B cell (primary cell): ENCODE results near the gene MEIS2. TPM values are rescaled to one million over a fixed set of nuclear protein-coding genes. Genes with fewer than 3 reads are reported as not detected.

ENCODE experiments used
- ATAC-seq: fragments of 200-7000 bp; cut with Tn5 transposase; one replicate; pipeline ENCODE4 v1.10.0; 2021; ENCODE audit warnings: low read depth, mild to moderate bottlenecking, moderate number of reproducible peaks, moderate library complexity
- CTCF ChIA-PET: fragments of 350-600 bp; sonication (Branson Sonifier 250); formaldehyde crosslinking; loops from one replicate; lab custom pipeline; 2021; ENCODE audit warnings: antibody characterized with exemption, inconsistent platforms; lab: Charles Lee
- POLR2A ChIA-PET: fragments of 350-600 bp; sonication (Branson Sonifier 250); formaldehyde crosslinking; loops from one replicate; lab custom pipeline; 2021; ENCODE audit warnings: antibody characterized with exemption; lab: Charles Lee
- DNase-seq: peaks from one replicate; pipeline ENCODE4 v3.0.0; 2013
- H2AFZ ChIP-seq: 2 replicates; pipeline ENCODE4 v1.6.1; 2012; ENCODE audit warnings: mild to moderate bottlenecking, low read depth, low read length; ENCODE audit not compliant: insufficient read depth, poor library complexity, severe bottlenecking
- H3K27ac ChIP-seq, 2 donors: 1 replicate in 1 of 2; 2 replicates in 1 of 2; pipeline ENCODE4 v1.5.1; 2012 to 2013; ENCODE audit warnings: low read length in 2 of 2, mild to moderate bottlenecking in 2 of 2, moderate library complexity in 1 of 2
- H3K27me3 ChIP-seq, 4 experiments: fragments of 200-600 bp in 1 of 4; sonication (generic) in 1 of 4; replicated peaks in 1 of 4; 1 replicate in 2 of 4; 2 replicates in 2 of 4; pipeline versions ENCODE4 v1.6.1 to v1.7.0; 2013 to 2016; ENCODE audit warnings: low read length in 3 of 4, mild to moderate bottlenecking in 2 of 4, mixed read lengths in 1 of 4, moderate library complexity in 1 of 4; ENCODE audit not compliant: insufficient read depth in 4 of 4, control insufficient read depth in 3 of 4; ENCODE audit errors: control extremely low read depth in 1 of 4
- H3K36me3 ChIP-seq, 2 experiments: replicated peaks in 1 of 2; 1 replicate in 1 of 2; 2 replicates in 1 of 2; pipeline versions ENCODE4 v1.6.1 to v1.7.1; 2013; ENCODE audit warnings: low read length in 1 of 2; ENCODE audit not compliant: insufficient read depth in 2 of 2, control insufficient read depth in 1 of 2; ENCODE audit errors: control extremely low read depth in 1 of 2, extremely low read depth in 1 of 2
- H3K4me1 ChIP-seq, 2 donors: fragments of 200-600 bp in 1 of 2; sonication (generic) in 1 of 2; 1 replicate in 1 of 2; 2 replicates in 1 of 2; pipeline versions ENCODE4 v1.5.1 to v1.6.1; 2013 to 2017; ENCODE audit warnings: low read length in 2 of 2; ENCODE audit not compliant: control insufficient read depth in 2 of 2, insufficient read depth in 2 of 2
- H3K4me2 ChIP-seq: replicated peaks from 2 replicates; pipeline ENCODE3; 2012; ENCODE audit warnings: mild to moderate bottlenecking, low read depth, low read length; ENCODE audit not compliant: poor library complexity, severe bottlenecking
- H3K4me3 ChIP-seq, 5 experiments: fragments of 200-600 bp in 1 of 5; sonication (generic) in 1 of 5; 1 replicate in 3 of 5; 2 replicates in 2 of 5; pipeline versions ENCODE4 v1.5.1 to v1.7.0; 2011 to 2016; ENCODE audit warnings: low read length in 4 of 5, mild to moderate bottlenecking in 4 of 5, low read depth in 2 of 5, control low read depth in 1 of 5, moderate library complexity in 1 of 5; ENCODE audit not compliant: insufficient read depth in 1 of 5; ENCODE audit errors: control extremely low read depth in 1 of 5, extremely low read depth in 1 of 5
- H3K79me2 ChIP-seq: fragments of 200-600 bp; sonication (generic); one replicate; pipeline ENCODE4 v1.6.0; 2016; ENCODE audit warnings: low read length; ENCODE audit not compliant: control insufficient read depth, insufficient read depth
- H3K9ac ChIP-seq: fragments of 200-600 bp; sonication (generic); 2 replicates; pipeline ENCODE4 v1.6.1; 2017; ENCODE audit warnings: mild to moderate bottlenecking, low read length, moderate library complexity
- H3K9me3 ChIP-seq, 3 donors: one replicate each; pipeline versions ENCODE4 v1.6.1 to v1.7.1; 2013; ENCODE audit warnings: low read length in 2 of 3; ENCODE audit not compliant: control insufficient read depth in 2 of 3, insufficient read depth in 1 of 3; ENCODE audit errors: control extremely low read depth in 1 of 3
- H4K20me1 ChIP-seq: 2 replicates; pipeline ENCODE4 v1.6.0; 2012; ENCODE audit warnings: mild to moderate bottlenecking, low read length; ENCODE audit not compliant: insufficient read depth, control insufficient read depth, poor library complexity, severe bottlenecking
- H3K27ac Mint-ChIP-seq: one replicate; pipeline ENCODE4 v1.8.0; 2021; ENCODE audit warnings: mixed read lengths
- H3K27me3 Mint-ChIP-seq: one replicate; pipeline ENCODE4 v1.8.0; 2021; ENCODE audit warnings: mixed read lengths
- H3K4me1 Mint-ChIP-seq: one replicate; pipeline ENCODE4 v1.8.0; 2021; ENCODE audit warnings: mixed read lengths
- H3K4me3 Mint-ChIP-seq: one replicate; pipeline ENCODE4 v1.8.0; 2021; ENCODE audit warnings: mixed read lengths
- H3K9me3 Mint-ChIP-seq: one replicate; pipeline ENCODE4 v1.8.0; 2022; ENCODE audit warnings: mixed read lengths; ENCODE audit not compliant: insufficient read depth
- CTCF ChIP-seq: fragments of 200-600 bp; IDR thresholded peaks from one replicate; pipeline ENCODE4 v1.8.0; 2022; ENCODE audit warnings: antibody characterized with exemption, mild to moderate bottlenecking
- EZH2 ChIP-seq: IDR thresholded peaks from 2 replicates; pipeline ENCODE4 v1.6.1; 2012; ENCODE audit warnings: borderline replicate concordance, low read depth, mild to moderate bottlenecking, moderate library complexity, low read length; ENCODE audit not compliant: insufficient read depth, poor library complexity, severe bottlenecking
- whole genome bisulfite sequencing: methylation state at CpG from one replicate; pipeline ENCODE4 v1.1.5; 2013; ENCODE audit warnings: missing lambda C conversion rate; ENCODE audit not compliant: insufficient coverage; 5-methylcytosine and 5-hydroxymethylcytosine counted together
- intact Hi-C: fragments of 100-400 bp; cut with micrococcal nuclease; formaldehyde crosslinking; loops from one replicate; pipeline ENCODE4 v1.10.0; 2022
- polyA plus RNA-seq: library from polyadenylated mRNA; depleted of rRNA; stranded (reverse); fragments of >200 nt; gene quantifications from 2 replicates; pipeline ENCODE4 v1.2.3, GENCODE V29; 2012
- total RNA-seq, 2 donors: library from RNA; stranded (reverse); fragments of 120-200 nt in 1 of 2; gene quantifications; 1 replicate in 1 of 2; 2 replicates in 1 of 2; pipeline versions ENCODE4 v1.2.3 to v1.2.4, GENCODE V29; 2013 to 2022

MEIS2 gene
- total and polyA plus RNA-seq, 2 donors (not counting 1 experiment from before 2014, with no cell fraction given): 0.22 TPM; not detected in 1

- CTCF ChIA-PET: no interaction called here
- no peak overlapping the region for H3K27ac ChIP-seq
- no peak overlapping the region for H3K4me3 ChIP-seq
- no peaks in the 10 kb centered on the region for H3K79me2 ChIP-seq
- 82% methylated on average over 4 of the region's 8 CpGs for WGBS
- H3K4me1 Mint-ChIP-seq: no peaks in the 10 kb centered on the region
- H3K36me3 ChIP-seq: no peaks in the 10 kb centered on the region
- no peak for DNase-seq
- no peaks in the 10 kb centered on the region for H3K4me1 ChIP-seq
- no peak overlapping the region for H3K27ac Mint-ChIP-seq
- no peak overlapping the region for H3K9ac ChIP-seq
- H3K4me2 ChIP-seq: no peak overlapping the region
- H3K9me3 ChIP-seq: no peaks in the 10 kb centered on the region
- H2AFZ ChIP-seq: no peak overlapping the region
- no peaks in the 10 kb centered on the region for H4K20me1 ChIP-seq
- no peak overlapping the region for H3K4me3 Mint-ChIP-seq
- no peak for TF ChIP-seq EZH2
- no peak for TF ChIP-seq CTCF
- H3K9me3 Mint-ChIP-seq: peaks cover 2% of the 10 kb centered on the region
- no peaks in the 10 kb centered on the region for H3K27me3 ChIP-seq
- intact Hi-C loops: no loop called here
- POLR2A ChIA-PET: no interaction called here
- H3K27me3 Mint-ChIP-seq: no peaks in the 10 kb centered on the region
- no peak for ATAC-seq
Observed at GRCh38 chr15:37004981-37005735, 95.2 kb downstream of the MEIS2 start.

GRCh38 chr15:37004373-37004869 lies 95.9 kb downstream of the MEIS2 start:
- no peak overlapping the region for H3K4me3 ChIP-seq
- intact Hi-C loops: no loop called here

More at GRCh38 chr15:37004373-37004869, 95.9 kb downstream of the MEIS2 start:
- no peak for DNase-seq
- no peaks in the 10 kb centered on the region for H3K27me3 ChIP-seq
- Mint-ChIP-seq H3K27me3 (no peaks in the 10 kb centered on the region), H3K4me1 (no peaks in the 10 kb centered on the region), H3K4me3 (no peak overlapping the region), H3K9me3 (peaks cover 2% of the 10 kb centered on the region), H3K27ac (no peak overlapping the region)
- ChIA-PET CTCF (no interaction called here), POLR2A (no interaction called here)
- no peaks in the 10 kb centered on the region for H3K4me1 ChIP-seq
- no peaks in the 10 kb centered on the region for H3K79me2 ChIP-seq
- no peaks in the 10 kb centered on the region for H3K9me3 ChIP-seq
- no peak overlapping the region for H3K4me2 ChIP-seq
- no peak overlapping the region for H2AFZ ChIP-seq
- 88% methylated on average over 4 of the region's 4 CpGs for WGBS
- no peaks in the 10 kb centered on the region for H4K20me1 ChIP-seq
- no peaks in the 10 kb centered on the region for H3K36me3 ChIP-seq
- no peak overlapping the region for H3K9ac ChIP-seq
- no peak overlapping the region for H3K27ac ChIP-seq
- TF ChIP-seq EZH2: no peak
- TF ChIP-seq CTCF: no peak
- no peak for ATAC-seq
